Stimulated activated CD8-positive, alpha-beta memory T cell treated with anti-CD3 and anti-CD28 coated beads, Interleukin-7, amount 100 ng/mL, for 24 hours (primary cell): ENCODE results near the gene ENPEP.
"Not testable (repeated sequence)": the region's sequence is repeated elsewhere in the genome, so short reads cannot be mapped to it uniquely, and the experiment has no call there.

Experiments used
- DNase-seq: peaks from one replicate; pipeline ENCODE4 v3.0.0-alpha.2; 2020; ENCODE audit warnings: low read depth

ENPEP gene

GRCh38 chr4:110520886-110521285, 44.9 kb downstream of the ENPEP start:
- no peak for DNase-seq

- no peak for DNase-seq
Observed at GRCh38 chr4:110526589-110526988, 50.6 kb downstream of the ENPEP start.

GRCh38 chr4:110527156-110527555, 51.2 kb downstream of the ENPEP start:
- no peak for DNase-seq

- DNase-seq = no peak
Observed at GRCh38 chr4:110532901-110533589, 57.1 kb downstream of the ENPEP start.

- no peak for DNase-seq
Observed at GRCh38 chr4:110533590-110533910, 57.6 kb downstream of the ENPEP start.

- no peak for DNase-seq
Observed at GRCh38 chr4:110533940-110534339, 58.0 kb downstream of the ENPEP start.

GRCh38 chr4:110540581-110540980, 64.6 kb downstream of the ENPEP start:
- no peak for DNase-seq

GRCh38 chr4:110540982-110541451, 65.1 kb downstream of the ENPEP start:
- DNase-seq = no peak

- DNase-seq = no peak
Observed at GRCh38 chr4:110543577-110543976, 67.6 kb downstream of the ENPEP start.

- no peak for DNase-seq
Observed at GRCh38 chr4:110544594-110544993, 68.6 kb downstream of the ENPEP start.

GRCh38 chr4:110550260-110550659, 74.3 kb downstream of the ENPEP start:
- no peak for DNase-seq

- DNase-seq = no peak
Observed at GRCh38 chr4:110553197-110553596, 77.2 kb downstream of the ENPEP start.

GRCh38 chr4:110567214-110567613, 91.3 kb downstream of the ENPEP start:
- DNase-seq = no peak

GRCh38 chr4:110576696-110577095, 100.7 kb downstream of the ENPEP start:
- DNase-seq = not testable (repeated sequence)

GRCh38 chr4:110586131-110586850, 110.3 kb downstream of the ENPEP start:
- DNase-seq = no peak

GRCh38 chr4:110587666-110588285, 111.8 kb downstream of the ENPEP start:
- DNase-seq = no peak

- DNase-seq = no peak
Observed at GRCh38 chr4:110589297-110589696, 113.3 kb downstream of the ENPEP start.

GRCh38 chr4:110595583-110595982, 119.6 kb downstream of the ENPEP start:
- no peak for DNase-seq

GRCh38 chr4:110596431-110596830, 120.5 kb downstream of the ENPEP start:
- DNase-seq = no peak

- no peak for DNase-seq
Observed at GRCh38 chr4:110597582-110597981, 121.6 kb downstream of the ENPEP start.

- DNase-seq = no peak
Observed at GRCh38 chr4:110602061-110602460, 126.1 kb downstream of the ENPEP start.

- DNase-seq = no peak
Observed at GRCh38 chr4:110605077-110605476, 129.1 kb downstream of the ENPEP start.

- DNase-seq = no peak
Observed at GRCh38 chr4:110609044-110609750, 133.2 kb downstream of the ENPEP start.
